ENCODE results near the gene LCP2.

GRCh38 chr5:170288151-170288550 lies 9.4 kb downstream of the LCP2 start:
- TF ChIP-seq CTCF (conservative IDR thresholded peaks at IDR 0.05 in 1 of 2, IDR thresholded peaks at IDR 0.05 in 1 of 2; ENCODE audit: extremely low read depth in 1 of 2, insufficient read depth in 1 of 2, low read depth in 1 of 2, low read length in 2 of 2) (no peak), EZH2 (IDR thresholded peaks at IDR 0.05; ENCODE audit: borderline replicate concordance, low read length) (no peak)
